NB4 (cell line): ENCODE results near the gene RUNX3.

ENCODE experiments used
- DNase-seq: peaks from one replicate; pipeline ENCODE4 v3.0.0; 2010; ENCODE audit warnings: low read depth
- H3K4me3 ChIP-seq: one replicate; pipeline ENCODE4 v1.5.1; 2011; ENCODE audit warnings: mild to moderate bottlenecking, low read depth, low read length, moderate library complexity
- MAX ChIP-seq: IDR thresholded peaks from 2 replicates; pipeline ENCODE4 v1.6.1; 2011; ENCODE audit warnings: low read depth, low read length
- MYC ChIP-seq: IDR thresholded peaks from 2 replicates; pipeline ENCODE4 v1.6.1; 2011; ENCODE audit warnings: low read depth, low read length
- POLR2A ChIP-seq: IDR thresholded peaks from 2 replicates; pipeline ENCODE4 v1.6.1; 2011; ENCODE audit warnings: mild to moderate bottlenecking; ENCODE audit not compliant: insufficient read length; ENCODE audit errors: extremely low read depth
- TF ChIP-seq, protein P1 (sequence below): IDR thresholded peaks from one replicate; pipeline ENCODE4 v1.5.1; 2012; ENCODE audit warnings: low read depth, low read length

The RUNX3 gene

GRCh38 chr1:24964811-24965570 lies 34.9 kb upstream of the RUNX3 start:
- peak; percentile 98 for DNase-seq
- H3K4me3 ChIP-seq = peak overlapping the region; percentile 62
- TF ChIP-seq MAX (peak; percentile 90), POLR2A (no peak), MYC (peak; percentile 69)

- DNase-seq = no peak
- peak overlapping the region; percentile 62 for H3K4me3 ChIP-seq
- TF ChIP-seq POLR2A = no peak
- TF ChIP-seq, protein P1, sequence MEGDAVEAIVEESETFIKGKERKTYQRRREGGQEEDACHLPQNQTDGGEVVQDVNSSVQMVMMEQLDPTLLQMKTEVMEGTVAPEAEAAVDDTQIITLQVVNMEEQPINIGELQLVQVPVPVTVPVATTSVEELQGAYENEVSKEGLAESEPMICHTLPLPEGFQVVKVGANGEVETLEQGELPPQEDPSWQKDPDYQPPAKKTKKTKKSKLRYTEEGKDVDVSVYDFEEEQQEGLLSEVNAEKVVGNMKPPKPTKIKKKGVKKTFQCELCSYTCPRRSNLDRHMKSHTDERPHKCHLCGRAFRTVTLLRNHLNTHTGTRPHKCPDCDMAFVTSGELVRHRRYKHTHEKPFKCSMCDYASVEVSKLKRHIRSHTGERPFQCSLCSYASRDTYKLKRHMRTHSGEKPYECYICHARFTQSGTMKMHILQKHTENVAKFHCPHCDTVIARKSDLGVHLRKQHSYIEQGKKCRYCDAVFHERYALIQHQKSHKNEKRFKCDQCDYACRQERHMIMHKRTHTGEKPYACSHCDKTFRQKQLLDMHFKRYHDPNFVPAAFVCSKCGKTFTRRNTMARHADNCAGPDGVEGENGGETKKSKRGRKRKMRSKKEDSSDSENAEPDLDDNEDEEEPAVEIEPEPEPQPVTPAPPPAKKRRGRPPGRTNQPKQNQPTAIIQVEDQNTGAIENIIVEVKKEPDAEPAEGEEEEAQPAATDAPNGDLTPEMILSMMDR = no peak
- TF ChIP-seq MAX = no peak
- no peak for TF ChIP-seq MYC
Observed at GRCh38 chr1:24963943-24964693, 34.0 kb upstream of the RUNX3 start.

DNA sequence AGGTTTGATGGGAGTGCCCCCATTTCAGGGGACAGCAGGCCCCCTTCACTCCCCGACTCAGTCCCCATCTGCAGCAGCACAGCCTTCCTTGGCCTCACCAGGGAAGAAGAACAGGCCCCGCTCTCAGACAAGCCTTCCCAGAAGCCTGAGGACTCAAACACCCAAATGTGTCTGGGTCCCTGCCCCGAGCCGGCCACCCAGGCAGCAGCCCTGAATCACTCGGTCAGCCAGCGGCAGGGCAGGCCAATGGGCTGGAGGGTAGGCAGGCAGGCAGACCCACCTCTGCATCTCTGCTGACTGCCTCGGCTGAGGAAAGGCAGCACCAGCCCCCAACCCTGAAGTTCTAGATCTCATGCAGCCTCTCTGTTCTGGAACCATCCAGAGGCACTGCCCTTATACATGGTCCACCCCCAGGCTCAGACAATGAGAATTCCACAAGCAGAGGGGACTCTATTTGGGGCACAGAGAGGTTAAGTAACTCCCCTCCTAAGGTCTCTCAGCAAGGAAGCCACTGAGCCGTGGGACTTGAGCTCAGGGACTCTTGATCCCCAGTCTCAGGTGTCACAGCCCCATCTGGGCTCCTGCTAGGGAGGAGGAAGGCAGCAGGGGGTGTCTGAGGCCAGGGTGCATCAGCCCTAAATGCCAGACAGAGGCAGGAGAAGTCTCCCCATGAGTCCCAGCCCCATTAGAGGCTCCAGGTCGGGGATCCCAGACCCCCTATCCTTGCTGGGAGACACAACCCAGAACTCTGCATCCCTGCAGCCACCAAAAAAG lies 33.2 kb upstream of the RUNX3 start:
- H3K4me3 ChIP-seq = peak overlapping the region; percentile 62
- DNase-seq = peak; percentile 53
- TF ChIP-seq MYC = no peak
- TF ChIP-seq POLR2A = no peak
- TF ChIP-seq, protein P1 = no peak
- TF ChIP-seq MAX = no peak

DNA sequence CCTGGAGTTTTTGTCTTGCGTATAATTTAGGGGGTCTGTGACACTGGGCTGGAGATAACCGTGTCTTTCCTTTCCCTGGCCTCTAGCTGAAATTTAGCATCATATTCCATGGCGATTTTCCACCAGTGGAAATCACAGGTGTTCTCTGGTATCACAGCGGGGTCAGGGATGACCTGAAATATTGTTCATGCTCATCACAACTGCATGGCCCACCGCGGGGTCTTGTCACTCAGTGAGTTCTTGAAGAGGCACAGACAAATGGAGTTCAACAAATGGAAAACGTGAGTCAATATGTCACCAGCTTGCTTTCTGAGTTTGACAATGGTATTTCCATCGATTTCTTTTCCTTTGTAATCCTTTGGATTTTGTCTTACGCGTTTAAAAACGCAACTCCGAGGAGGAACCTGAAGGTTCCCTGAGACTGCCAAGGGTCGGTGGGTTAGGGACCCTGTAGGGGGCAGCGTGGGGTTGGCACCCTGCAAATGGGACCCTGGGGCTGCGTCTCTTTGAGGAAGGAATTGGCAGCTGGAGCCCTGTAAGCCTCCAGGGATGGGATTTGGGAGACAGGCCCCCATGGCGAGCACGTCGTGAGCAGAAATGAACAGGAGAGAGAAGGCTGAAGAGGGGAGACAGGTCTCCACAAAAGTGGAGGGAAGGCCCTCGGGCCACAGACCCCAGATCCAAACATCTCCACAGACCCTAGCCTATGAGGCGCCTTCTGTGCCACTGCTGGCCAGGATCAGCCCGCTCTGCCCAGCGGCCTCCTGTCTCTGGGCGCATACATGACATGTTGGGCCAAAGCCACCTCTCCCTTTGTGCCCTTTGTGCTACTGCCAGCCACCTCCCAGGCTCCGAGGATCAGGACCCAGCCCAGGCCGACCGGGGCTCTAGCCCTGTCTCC lies 32.1 kb upstream of the RUNX3 start:
- peak overlapping the region; percentile 62 for H3K4me3 ChIP-seq
- TF ChIP-seq MYC (no peak), MAX (no peak), POLR2A (no peak)
- TF ChIP-seq, protein P1 = peak; percentile 54
- DNase-seq = peak; percentile 67

DNA sequence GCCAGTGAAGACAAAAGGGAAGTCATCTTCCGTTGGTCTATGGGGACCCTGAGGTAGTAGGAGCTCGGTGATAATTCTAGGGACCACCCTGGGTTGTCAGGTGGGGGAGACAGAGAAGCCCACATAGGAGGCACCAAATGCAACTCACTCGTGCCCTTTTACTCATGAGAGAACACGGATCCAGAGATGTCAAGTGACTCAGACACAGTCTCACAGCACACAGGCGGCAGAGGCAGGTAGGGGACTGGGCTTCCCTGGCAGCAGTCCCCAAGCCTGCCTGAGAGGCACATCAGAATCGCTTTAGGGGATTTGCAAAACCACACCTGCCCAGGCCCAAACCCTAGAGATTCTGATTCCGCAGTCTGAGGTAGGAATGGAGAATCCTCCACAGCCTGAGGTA lies 31.3 kb upstream of the RUNX3 start:
- DNase-seq = no peak
- peak overlapping the region; percentile 0 for H3K4me3 ChIP-seq
- TF ChIP-seq POLR2A (no peak), MAX (no peak), MYC (no peak)
- TF ChIP-seq, protein P1 = no peak
